AG10803 (cell line): ENCODE data around the gene LRRC46.

Experiments
- DNase-seq: peaks from one replicate; pipeline ENCODE4 v3.0.0; 2010; ENCODE audit warnings: low read depth
- H3K4me3 ChIP-seq: 2 replicates; pipeline ENCODE4 v1.5.1; 2011; ENCODE audit warnings: mild to moderate bottlenecking, low read length, control low read depth
- TF ChIP-seq, protein P1 (sequence below): conservative IDR thresholded peaks from 2 replicates; pipeline ENCODE4 v1.5.1; 2011; ENCODE audit warnings: mild to moderate bottlenecking, low read length, control low read depth, inconsistent platforms

The LRRC46 gene

DNA sequence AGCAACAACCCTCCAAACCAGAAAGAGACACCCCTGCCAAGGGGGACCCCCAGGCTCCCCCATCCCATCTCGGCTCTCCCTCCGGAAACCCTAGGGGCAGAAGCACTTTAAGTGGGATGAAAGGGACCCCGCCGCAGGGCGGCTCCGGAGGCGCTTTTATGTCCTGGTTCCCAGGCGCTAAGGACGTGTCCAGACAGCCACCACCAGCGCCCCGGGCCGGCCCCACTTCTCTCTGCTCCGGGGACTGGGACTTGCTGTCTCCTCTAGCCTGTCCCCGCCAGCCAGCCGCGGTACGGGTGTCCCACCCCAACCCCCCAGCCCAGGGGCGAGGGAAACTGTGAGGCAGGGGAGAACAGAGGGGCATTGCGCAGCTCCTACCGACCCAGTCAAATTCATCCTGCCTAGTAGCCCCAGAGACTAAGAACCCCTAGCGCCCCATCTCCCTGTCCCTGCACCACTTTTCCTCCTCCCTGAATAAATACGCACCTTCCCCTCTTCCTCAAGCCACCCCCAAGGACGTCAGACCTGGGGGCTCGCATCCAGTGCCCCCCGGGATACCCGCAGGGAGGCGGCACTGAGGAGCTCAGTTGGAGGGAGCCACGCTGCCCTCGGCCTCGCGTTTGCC lies 15.4 kb downstream of the LRRC46 start:
- DNase-seq, result no peak
- H3K4me3 ChIP-seq, result no peak overlapping the region
- TF ChIP-seq, protein P1, sequence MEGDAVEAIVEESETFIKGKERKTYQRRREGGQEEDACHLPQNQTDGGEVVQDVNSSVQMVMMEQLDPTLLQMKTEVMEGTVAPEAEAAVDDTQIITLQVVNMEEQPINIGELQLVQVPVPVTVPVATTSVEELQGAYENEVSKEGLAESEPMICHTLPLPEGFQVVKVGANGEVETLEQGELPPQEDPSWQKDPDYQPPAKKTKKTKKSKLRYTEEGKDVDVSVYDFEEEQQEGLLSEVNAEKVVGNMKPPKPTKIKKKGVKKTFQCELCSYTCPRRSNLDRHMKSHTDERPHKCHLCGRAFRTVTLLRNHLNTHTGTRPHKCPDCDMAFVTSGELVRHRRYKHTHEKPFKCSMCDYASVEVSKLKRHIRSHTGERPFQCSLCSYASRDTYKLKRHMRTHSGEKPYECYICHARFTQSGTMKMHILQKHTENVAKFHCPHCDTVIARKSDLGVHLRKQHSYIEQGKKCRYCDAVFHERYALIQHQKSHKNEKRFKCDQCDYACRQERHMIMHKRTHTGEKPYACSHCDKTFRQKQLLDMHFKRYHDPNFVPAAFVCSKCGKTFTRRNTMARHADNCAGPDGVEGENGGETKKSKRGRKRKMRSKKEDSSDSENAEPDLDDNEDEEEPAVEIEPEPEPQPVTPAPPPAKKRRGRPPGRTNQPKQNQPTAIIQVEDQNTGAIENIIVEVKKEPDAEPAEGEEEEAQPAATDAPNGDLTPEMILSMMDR, result no peak

DNA sequence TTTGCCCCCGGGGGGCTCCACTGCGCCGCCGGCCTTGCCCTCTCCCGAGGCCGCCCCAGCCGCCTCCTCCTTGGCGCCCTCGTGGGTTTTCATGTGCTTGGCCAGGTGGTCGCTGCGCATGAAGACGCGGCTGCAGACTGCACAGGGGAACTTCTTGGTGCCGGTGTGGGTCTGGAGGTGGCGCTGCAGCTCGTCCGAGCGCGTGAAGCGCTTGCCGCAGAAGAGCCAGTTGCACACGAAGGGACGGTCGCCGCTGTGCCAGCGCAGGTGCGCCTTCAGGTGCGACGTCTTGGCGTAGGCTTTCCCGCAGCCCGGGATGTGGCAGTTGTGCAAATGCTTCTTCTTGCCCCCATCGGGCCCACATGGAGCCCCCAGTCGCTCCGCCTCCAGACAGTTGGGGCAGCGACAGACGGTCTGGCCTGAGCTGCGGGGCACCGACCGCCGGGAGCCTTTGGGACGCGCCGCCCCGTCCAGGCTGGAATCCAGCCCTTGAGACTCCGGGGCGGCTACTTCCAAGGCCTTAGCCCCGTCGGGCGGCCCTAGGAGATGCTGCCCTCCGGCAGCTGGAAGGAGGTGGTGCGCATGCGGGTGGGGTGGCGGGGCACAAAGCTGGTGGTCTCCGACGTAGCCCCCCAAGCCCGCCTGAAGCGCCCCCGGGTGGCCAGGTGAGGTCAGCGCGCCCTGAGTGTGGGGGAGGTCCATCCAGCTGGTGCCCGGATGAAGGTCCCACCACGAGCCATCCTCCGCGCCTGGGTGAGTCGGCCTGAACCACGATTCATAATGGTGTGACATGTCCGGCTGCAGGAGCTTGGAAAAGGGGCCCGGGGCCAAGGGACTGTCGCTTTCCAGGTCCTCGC lies 16.1 kb downstream of the LRRC46 start:
- TF ChIP-seq, protein P1, result peak; percentile 34
- DNase-seq, result no peak
- H3K4me3 ChIP-seq, result no peak overlapping the region

DNA sequence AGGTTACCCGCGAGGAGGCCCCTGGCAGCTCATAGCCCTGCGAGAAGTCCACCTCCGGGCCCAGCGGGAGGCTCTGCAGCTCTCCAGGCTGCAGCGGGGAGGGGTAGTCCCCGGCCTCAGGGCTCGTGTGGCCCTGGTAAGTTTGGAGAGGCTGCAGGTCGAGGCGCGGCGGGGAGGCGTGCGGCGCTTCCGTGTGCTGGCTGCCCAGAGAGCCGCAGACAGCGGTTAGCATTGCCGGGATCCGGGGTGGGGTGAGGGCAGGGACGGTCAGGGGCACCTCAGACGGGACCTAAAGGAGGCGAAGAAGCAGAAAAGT lies 16.7 kb downstream of the LRRC46 start:
- DNase-seq, result no peak
- no peak overlapping the region for H3K4me3 ChIP-seq
- TF ChIP-seq, protein P1, result no peak

DNA sequence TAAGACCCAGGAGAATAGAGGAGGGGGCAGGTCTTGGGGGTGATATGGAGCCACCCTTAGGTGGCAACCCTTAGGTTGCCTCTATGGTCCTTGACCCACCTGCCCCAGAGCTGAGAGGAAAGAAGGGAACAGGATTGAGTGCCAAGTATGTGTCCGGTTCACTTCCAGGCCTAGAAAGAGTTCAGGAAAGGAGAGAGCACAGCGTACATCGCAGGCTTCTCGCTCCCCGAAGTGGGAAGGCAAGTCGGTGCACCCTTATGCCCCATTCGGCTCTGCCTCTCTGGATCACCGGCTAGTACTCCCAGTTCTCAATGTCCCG lies 18.9 kb downstream of the LRRC46 start:
- peak overlapping the region; percentile 40 for H3K4me3 ChIP-seq
- TF ChIP-seq, protein P1, result no peak
- no peak for DNase-seq

DNA sequence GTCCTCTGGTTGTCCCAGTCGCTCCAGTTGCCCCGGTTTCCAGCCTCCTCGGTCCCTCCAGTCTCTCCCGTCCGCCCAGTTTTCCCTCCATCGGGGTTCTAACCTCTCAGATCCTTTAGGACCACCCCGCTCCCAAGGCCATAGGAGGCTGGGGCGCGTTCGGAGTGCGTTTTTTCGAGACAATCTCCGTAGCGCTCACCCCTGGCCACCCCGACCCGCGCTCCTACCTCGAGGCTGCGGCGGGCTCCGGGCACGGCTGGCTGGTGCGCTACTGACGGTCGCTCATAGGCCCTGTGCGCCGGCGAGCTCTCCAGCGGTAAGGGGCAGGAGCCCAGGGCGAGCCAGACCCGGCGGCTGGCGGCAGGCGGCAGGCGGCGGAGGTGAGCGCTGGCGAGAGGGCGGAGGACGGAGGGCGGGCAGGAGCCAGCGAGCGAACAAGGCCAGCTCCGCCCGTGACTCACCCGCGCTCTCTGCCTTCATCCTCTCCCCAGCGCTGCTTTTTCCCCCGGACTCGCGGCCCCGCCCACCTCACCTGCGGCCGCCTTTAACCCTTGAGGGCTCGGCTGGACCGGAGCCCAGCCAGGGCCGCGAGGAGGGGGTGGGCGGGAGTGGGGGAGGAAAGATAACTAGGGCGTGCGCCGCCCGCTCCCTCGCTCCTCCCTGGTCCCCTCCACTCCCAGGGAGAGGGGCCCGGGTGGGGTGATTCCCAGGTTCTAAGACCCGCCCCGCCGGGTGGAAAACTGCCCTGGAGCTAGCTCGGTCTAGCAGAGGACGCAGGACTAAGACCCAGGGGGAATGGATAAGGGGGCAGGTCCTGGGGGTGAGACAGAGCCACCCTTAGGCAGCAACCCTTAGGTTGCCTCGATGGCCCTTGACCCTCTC lies 19.5 kb downstream of the LRRC46 start, which contains the start of gene SP6:
Gene SP6, minus strand, starts transcription at position 472 of the 882 bp plus-strand sequence. CDS start 2,734 bp downstream, outside the sequence.
- DNase-seq, result peak; percentile 53
- peak within 1 kb of the TSS; percentile 40 for H3K4me3 ChIP-seq
- TF ChIP-seq, protein P1, result no peak

DNA sequence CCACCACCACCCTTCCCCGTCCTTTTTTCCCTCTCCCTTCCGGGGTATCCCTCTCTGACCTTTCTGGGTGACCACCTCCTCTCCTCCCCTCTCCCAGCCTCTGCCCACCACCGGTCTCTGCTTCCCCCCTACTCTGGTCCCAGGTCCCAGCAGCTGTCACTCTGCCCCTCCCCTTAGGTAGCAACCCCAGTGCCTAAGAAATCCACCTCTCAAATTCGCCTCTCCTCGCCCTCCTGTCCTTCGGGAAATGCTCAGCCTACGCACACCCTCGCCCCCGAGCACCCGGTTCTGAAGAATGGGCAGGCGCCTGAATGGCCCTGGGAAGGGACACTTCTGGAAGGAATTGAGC lies 20.3 kb downstream of the LRRC46 start:
- H3K4me3 ChIP-seq, result no peak overlapping the region
- no peak for DNase-seq
- TF ChIP-seq, protein P1, result no peak
